ENCODE data around the gene HMCN1. TPM values are rescaled to one million over a fixed set of nuclear protein-coding genes. Genes with fewer than 3 reads are reported as not detected.

Gene HMCN1
- total RNA-seq, 1 donor from 2014 or later = 28.0 TPM

DNA sequence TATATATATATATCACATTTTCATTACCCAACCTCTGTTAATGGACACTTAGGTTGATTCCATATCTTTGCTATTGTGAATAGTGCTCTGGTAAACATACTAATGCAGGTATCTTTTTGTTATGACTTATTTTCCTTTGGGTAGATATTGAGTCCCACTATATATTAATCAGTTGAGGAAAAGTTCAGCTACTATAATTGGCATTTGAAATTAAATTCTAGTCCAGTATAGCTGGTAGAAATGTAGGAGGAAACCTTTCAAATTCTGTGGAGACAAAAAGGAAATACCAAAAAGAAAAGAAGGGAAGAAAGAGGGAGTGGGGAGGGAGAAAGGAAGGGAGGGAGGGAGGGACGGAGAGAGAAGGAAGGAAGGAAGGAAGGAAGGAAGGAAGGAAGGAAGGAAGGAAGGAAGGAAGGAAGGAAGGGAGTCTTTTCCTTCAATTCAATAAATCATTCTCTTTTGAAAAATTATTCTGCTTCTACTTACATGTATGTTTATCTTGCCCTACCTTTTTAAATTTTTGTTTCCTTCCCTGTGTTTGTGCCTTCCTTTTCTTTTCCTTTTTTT, 329.0 kb downstream of the HMCN1 start:
- no peak for DNase-seq
- no peak overlapping the region for H3K4me3 ChIP-seq
- ATAC-seq = no peak
- no peak overlapping the region for H3K27ac ChIP-seq
- TF ChIP-seq, protein P1, sequence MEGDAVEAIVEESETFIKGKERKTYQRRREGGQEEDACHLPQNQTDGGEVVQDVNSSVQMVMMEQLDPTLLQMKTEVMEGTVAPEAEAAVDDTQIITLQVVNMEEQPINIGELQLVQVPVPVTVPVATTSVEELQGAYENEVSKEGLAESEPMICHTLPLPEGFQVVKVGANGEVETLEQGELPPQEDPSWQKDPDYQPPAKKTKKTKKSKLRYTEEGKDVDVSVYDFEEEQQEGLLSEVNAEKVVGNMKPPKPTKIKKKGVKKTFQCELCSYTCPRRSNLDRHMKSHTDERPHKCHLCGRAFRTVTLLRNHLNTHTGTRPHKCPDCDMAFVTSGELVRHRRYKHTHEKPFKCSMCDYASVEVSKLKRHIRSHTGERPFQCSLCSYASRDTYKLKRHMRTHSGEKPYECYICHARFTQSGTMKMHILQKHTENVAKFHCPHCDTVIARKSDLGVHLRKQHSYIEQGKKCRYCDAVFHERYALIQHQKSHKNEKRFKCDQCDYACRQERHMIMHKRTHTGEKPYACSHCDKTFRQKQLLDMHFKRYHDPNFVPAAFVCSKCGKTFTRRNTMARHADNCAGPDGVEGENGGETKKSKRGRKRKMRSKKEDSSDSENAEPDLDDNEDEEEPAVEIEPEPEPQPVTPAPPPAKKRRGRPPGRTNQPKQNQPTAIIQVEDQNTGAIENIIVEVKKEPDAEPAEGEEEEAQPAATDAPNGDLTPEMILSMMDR (IDR thresholded peaks at IDR 0.05) = no peak
- no peaks in the 10 kb centered on the region for H3K27me3 ChIP-seq (ENCODE audit: low read depth)
- H3K36me3 ChIP-seq = no peaks in the 10 kb centered on the region
- intact Hi-C loops (cut with DNase I) = no loop called here
- peaks cover 9% of the 10 kb centered on the region for H3K4me1 ChIP-seq
- no peaks in the 10 kb centered on the region for H3K9me3 ChIP-seq

DNA sequence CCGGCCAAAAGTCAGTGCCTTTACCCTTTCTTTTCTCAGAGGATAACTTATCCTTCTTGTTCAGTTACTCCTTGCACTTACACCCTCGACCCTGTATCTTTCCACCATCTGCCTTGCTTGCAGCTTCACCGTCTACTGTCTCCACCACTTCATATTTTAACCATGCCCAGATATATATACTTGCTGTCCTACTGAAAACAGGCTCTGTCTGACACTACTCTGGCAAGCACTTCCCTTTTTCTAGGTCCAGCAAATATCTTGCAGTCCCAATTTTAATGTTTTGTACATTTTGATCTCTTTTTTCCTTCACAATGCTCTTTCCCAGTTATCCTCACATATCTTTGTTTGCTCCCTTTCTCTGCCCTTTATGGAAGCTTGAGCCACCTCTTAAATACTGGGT, 332.2 kb downstream of the HMCN1 start:
- Histone ChIP-seq H3K27ac (no peak overlapping the region), H3K36me3 (no peaks in the 10 kb centered on the region), H3K4me1 (no peaks in the 10 kb centered on the region), H3K27me3 (ENCODE audit: low read depth) (no peaks in the 10 kb centered on the region), H3K9me3 (no peaks in the 10 kb centered on the region), H3K4me3 (no peak overlapping the region)
- DNase-seq (no peak), ATAC-seq (no peak)
- TF ChIP-seq, protein P1 (IDR thresholded peaks at IDR 0.05) = no peak
- intact Hi-C loops (cut with DNase I) = no loop called here

DNA sequence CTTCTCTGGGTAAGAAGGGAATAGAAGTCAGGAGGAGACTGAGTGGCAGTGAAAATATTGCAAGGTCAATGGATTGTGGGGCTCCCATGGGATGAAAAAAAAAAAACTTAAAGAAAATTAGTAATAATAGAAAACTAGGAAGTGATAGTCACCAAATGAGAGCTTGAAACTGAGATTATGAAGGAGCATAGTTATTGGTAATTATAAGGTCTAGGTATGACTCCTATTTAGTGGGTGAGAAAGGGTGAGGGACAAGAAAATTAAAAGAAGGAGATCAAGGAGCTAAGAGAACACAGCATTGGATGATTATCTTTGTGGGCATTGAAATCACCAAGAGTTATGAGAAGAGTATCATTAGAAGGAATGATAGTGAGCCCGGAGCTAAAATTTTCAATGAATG, 339.5 kb downstream of the HMCN1 start:
- no peaks in the 10 kb centered on the region for H3K27me3 ChIP-seq (ENCODE audit: low read depth)
- peaks cover 4% of the 10 kb centered on the region for H3K4me1 ChIP-seq
- no peak overlapping the region for H3K4me3 ChIP-seq
- no peak overlapping the region for H3K27ac ChIP-seq
- no peaks in the 10 kb centered on the region for H3K9me3 ChIP-seq
- no peak for DNase-seq
- intact Hi-C loops (cut with DNase I) = no loop called here
- ATAC-seq = no peak
- TF ChIP-seq, protein P1 (IDR thresholded peaks at IDR 0.05) = no peak
- peaks cover 6% of the 10 kb centered on the region for H3K36me3 ChIP-seq

DNA sequence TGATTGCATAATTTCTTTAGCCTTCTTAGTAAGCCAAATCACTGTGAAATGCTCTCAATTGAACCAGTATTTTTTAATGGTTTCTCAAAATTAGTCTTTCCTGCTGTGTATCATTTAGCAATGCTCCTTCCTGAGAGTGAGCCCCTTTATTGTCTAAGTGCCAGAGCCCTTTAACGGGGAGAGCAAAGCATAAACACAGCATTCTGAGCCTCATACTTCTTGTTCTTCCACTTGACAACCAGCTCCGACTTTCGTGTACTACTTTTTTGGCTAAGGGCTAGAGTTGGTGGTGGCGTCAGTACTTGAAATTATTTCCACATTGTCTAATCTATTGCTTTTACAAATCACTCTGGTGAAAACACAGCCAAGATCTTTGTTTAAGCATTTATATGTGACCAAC, 341.8 kb downstream of the HMCN1 start:
- intact Hi-C loops (cut with DNase I) = no loop called here
- DNase-seq = no peak
- peaks cover 4% of the 10 kb centered on the region for H3K4me1 ChIP-seq
- H3K27me3 ChIP-seq (ENCODE audit: low read depth) = no peaks in the 10 kb centered on the region
- no peaks in the 10 kb centered on the region for H3K9me3 ChIP-seq
- ATAC-seq = peak; percentile 42 to 67
- H3K36me3 ChIP-seq = peaks cover 6% of the 10 kb centered on the region
- TF ChIP-seq, protein P1 (IDR thresholded peaks at IDR 0.05) = no peak
- no peak overlapping the region for H3K4me3 ChIP-seq
- H3K27ac ChIP-seq = no peak overlapping the region

DNA sequence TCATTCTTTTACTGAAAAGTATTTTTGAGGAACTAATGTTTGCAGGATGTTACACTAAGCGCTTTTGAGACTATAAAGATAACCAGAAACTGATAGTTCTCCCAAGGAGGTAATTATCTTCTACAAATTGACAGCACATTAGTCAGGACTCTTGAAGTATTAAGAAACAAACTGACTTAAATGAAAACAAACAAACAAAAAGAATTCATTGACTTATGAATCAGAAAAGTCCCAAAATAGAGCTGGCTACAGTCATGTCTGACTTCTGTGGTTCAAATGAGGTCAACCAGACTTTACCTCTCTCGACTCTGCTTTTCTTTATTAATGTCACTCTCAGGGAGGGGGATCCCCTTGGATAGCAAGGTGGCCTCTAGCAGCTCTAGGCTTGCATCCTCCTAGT, 344.1 kb downstream of the HMCN1 start:
- Histone ChIP-seq H3K36me3 (no peaks in the 10 kb centered on the region), H3K27ac (no peak overlapping the region), H3K4me1 (peaks cover 4% of the 10 kb centered on the region), H3K9me3 (no peaks in the 10 kb centered on the region), H3K4me3 (no peak overlapping the region), H3K27me3 (ENCODE audit: low read depth) (no peaks in the 10 kb centered on the region)
- intact Hi-C loops (cut with DNase I) = no loop called here
- DNase-seq (no peak), ATAC-seq (no peak)
- TF ChIP-seq, protein P1 (IDR thresholded peaks at IDR 0.05) = no peak
